ENCODE data around the gene MARVELD2. TPM values are rescaled to one million over a fixed set of nuclear protein-coding genes. Genes with fewer than 3 reads are reported as not detected.

Gene MARVELD2
- total and polyA plus RNA-seq, 5 donors from 2014 or later, result 0.07 to 1.4 (median 0.86) TPM

- Mint-ChIP-seq H3K4me3 (no peak overlapping the region), H3K9me3 (no peaks in the 10 kb centered on the region), H3K27me3 (no peaks in the 10 kb centered on the region), H3K27ac (no peak overlapping the region), H3K36me3 (peaks cover 15% of the 10 kb centered on the region), H3K4me1 (peaks cover 6 to 25% (median 16%) of the 10 kb centered on the region in 4 donors)
- Histone ChIP-seq H3K4me3 (ENCODE audit: low read depth, low read length) (no peak overlapping the region), H3K27me3 (ENCODE audit: control insufficient read depth, insufficient read depth, low read length) (no peaks in the 10 kb centered on the region), H3K27ac (ENCODE audit: insufficient read depth, low read length, poor library complexity, severe bottlenecking) (no peak overlapping the region), H3K36me3 (ENCODE audit: control insufficient read depth, insufficient read depth, low read length) (peaks cover 17% of the 10 kb centered on the region), H3K4me1 (ENCODE audit: control insufficient read depth, insufficient read depth, low read length, poor library complexity, severe bottlenecking) (peaks cover 18% of the 10 kb centered on the region), H3K9me3 (ENCODE audit: control insufficient read depth in 2 of 2, low read length in 2 of 2) (no peaks in the 10 kb centered on the region)
- no peak for ATAC-seq (ENCODE audit: low read depth in 2 of 2)
- DNase-seq, result no peak
Measured at GRCh38 chr5:69374911-69375446, 39.9 kb upstream of the MARVELD2 start.

GRCh38 chr5:69378376-69378775, 36.5 kb upstream of the MARVELD2 start:
- H3K4me3 Mint-ChIP-seq, result no peak overlapping the region
- ATAC-seq (ENCODE audit: low read depth in 2 of 2) (no peak), DNase-seq (no peak)
- H3K4me3 ChIP-seq (ENCODE audit: low read depth, low read length), result no peak overlapping the region
- no peaks in the 10 kb centered on the region for H3K9me3 Mint-ChIP-seq
- H3K4me1 ChIP-seq (ENCODE audit: control insufficient read depth, insufficient read depth, low read length, poor library complexity, severe bottlenecking), result no peaks in the 10 kb centered on the region
- no peaks in the 10 kb centered on the region for H3K27me3 ChIP-seq (ENCODE audit: control insufficient read depth, insufficient read depth, low read length)
- H3K4me1 Mint-ChIP-seq, result peaks cover 0 to 9% (median 3%) of the 10 kb centered on the region in 4 donors
- no peak overlapping the region for H3K27ac Mint-ChIP-seq
- H3K27me3 Mint-ChIP-seq, result no peaks in the 10 kb centered on the region
- no peaks in the 10 kb centered on the region for H3K9me3 ChIP-seq (ENCODE audit: control insufficient read depth in 2 of 2, low read length in 2 of 2)
- no peak overlapping the region for H3K27ac ChIP-seq (ENCODE audit: insufficient read depth, low read length, poor library complexity, severe bottlenecking)
- H3K36me3 Mint-ChIP-seq, result peaks cover 22% of the 10 kb centered on the region
- H3K36me3 ChIP-seq (ENCODE audit: control insufficient read depth, insufficient read depth, low read length), result peaks cover 31% of the 10 kb centered on the region

- Histone ChIP-seq H3K27ac (ENCODE audit: insufficient read depth, low read length, poor library complexity, severe bottlenecking) (no peak overlapping the region), H3K4me1 (ENCODE audit: control insufficient read depth, insufficient read depth, low read length, poor library complexity, severe bottlenecking) (no peaks in the 10 kb centered on the region), H3K9me3 (ENCODE audit: control insufficient read depth in 2 of 2, low read length in 2 of 2) (no peaks in the 10 kb centered on the region), H3K27me3 (ENCODE audit: control insufficient read depth, insufficient read depth, low read length) (no peaks in the 10 kb centered on the region), H3K36me3 (ENCODE audit: control insufficient read depth, insufficient read depth, low read length) (peaks cover 42% of the 10 kb centered on the region), H3K4me3 (ENCODE audit: low read depth, low read length) (no peak overlapping the region)
- ATAC-seq (ENCODE audit: low read depth in 2 of 2) (no peak), DNase-seq (no peak)
- H3K4me3 Mint-ChIP-seq, result no peak overlapping the region
- peaks cover 0 to 3% (median 0%) of the 10 kb centered on the region in 4 donors for H3K4me1 Mint-ChIP-seq
- no peaks in the 10 kb centered on the region for H3K27me3 Mint-ChIP-seq
- H3K9me3 Mint-ChIP-seq, result peaks cover 0 to 3% (median 0%) of the 10 kb centered on the region in 7 donors
- peak overlapping the region in 1 of 3 donors; percentile 77 for H3K27ac Mint-ChIP-seq
- H3K36me3 Mint-ChIP-seq, result peaks cover 32% of the 10 kb centered on the region
Measured at GRCh38 chr5:69404659-69405330, 10.1 kb upstream of the MARVELD2 start.

GRCh38 chr5:69415584-69415958, 655 bp downstream of the MARVELD2 start:
- DNase-seq (no peak), ATAC-seq (ENCODE audit: low read depth in 2 of 2) (no peak)
- Histone ChIP-seq H3K4me3 (ENCODE audit: low read depth, low read length) (peak overlapping the region; percentile 13), H3K27me3 (ENCODE audit: control insufficient read depth, insufficient read depth, low read length) (no peaks in the 10 kb centered on the region), H3K27ac (ENCODE audit: insufficient read depth, low read length, poor library complexity, severe bottlenecking) (no peak overlapping the region), H3K9me3 (ENCODE audit: control insufficient read depth in 2 of 2, low read length in 2 of 2) (no peaks in the 10 kb centered on the region), H3K4me1 (ENCODE audit: control insufficient read depth, insufficient read depth, low read length, poor library complexity, severe bottlenecking) (peaks cover 5% of the 10 kb centered on the region), H3K36me3 (ENCODE audit: control insufficient read depth, insufficient read depth, low read length) (peaks cover 4% of the 10 kb centered on the region)
- no peaks in the 10 kb centered on the region for H3K27me3 Mint-ChIP-seq
- H3K36me3 Mint-ChIP-seq, result peaks cover 5% of the 10 kb centered on the region
- peak overlapping the region in 3 of 4 donors; percentile 65 to 87 (median 74) for H3K4me3 Mint-ChIP-seq
- H3K9me3 Mint-ChIP-seq, result no peaks in the 10 kb centered on the region
- peak overlapping the region in 2 of 3 donors; percentile 20 to 72 for H3K27ac Mint-ChIP-seq
- peaks cover 0 to 16% (median 7%) of the 10 kb centered on the region in 4 donors for H3K4me1 Mint-ChIP-seq

GRCh38 chr5:69416180-69416579, 1.3 kb downstream of the MARVELD2 start:
- H3K27ac ChIP-seq (ENCODE audit: insufficient read depth, low read length, poor library complexity, severe bottlenecking), result no peak overlapping the region
- H3K27ac Mint-ChIP-seq, result peak overlapping the region in 2 of 3 donors; percentile 66 to 72
- H3K27me3 ChIP-seq (ENCODE audit: control insufficient read depth, insufficient read depth, low read length), result no peaks in the 10 kb centered on the region
- peaks cover 4% of the 10 kb centered on the region for H3K36me3 ChIP-seq (ENCODE audit: control insufficient read depth, insufficient read depth, low read length)
- H3K4me1 ChIP-seq (ENCODE audit: control insufficient read depth, insufficient read depth, low read length, poor library complexity, severe bottlenecking), result peaks cover 5% of the 10 kb centered on the region
- H3K9me3 ChIP-seq (ENCODE audit: control insufficient read depth in 2 of 2, low read length in 2 of 2), result no peaks in the 10 kb centered on the region
- no peaks in the 10 kb centered on the region for H3K27me3 Mint-ChIP-seq
- peaks cover 0 to 16% (median 7%) of the 10 kb centered on the region in 4 donors for H3K4me1 Mint-ChIP-seq
- peaks cover 5% of the 10 kb centered on the region for H3K36me3 Mint-ChIP-seq
- no peaks in the 10 kb centered on the region for H3K9me3 Mint-ChIP-seq
- H3K4me3 Mint-ChIP-seq, result peak overlapping the region; percentile 66 to 87 (median 76)
- DNase-seq (no peak), ATAC-seq (ENCODE audit: low read depth in 2 of 2) (no peak)
- no peak overlapping the region for H3K4me3 ChIP-seq (ENCODE audit: low read depth, low read length)

GRCh38 chr5:69416699-69417098, 1.8 kb downstream of the MARVELD2 start:
- no peak for DNase-seq
- Histone ChIP-seq H3K27me3 (ENCODE audit: control insufficient read depth, insufficient read depth, low read length) (no peaks in the 10 kb centered on the region), H3K4me1 (ENCODE audit: control insufficient read depth, insufficient read depth, low read length, poor library complexity, severe bottlenecking) (peaks cover 5% of the 10 kb centered on the region), H3K36me3 (ENCODE audit: control insufficient read depth, insufficient read depth, low read length) (peaks cover 4% of the 10 kb centered on the region), H3K9me3 (ENCODE audit: control insufficient read depth in 2 of 2, low read length in 2 of 2) (no peaks in the 10 kb centered on the region), H3K4me3 (ENCODE audit: low read depth, low read length) (no peak overlapping the region), H3K27ac (ENCODE audit: insufficient read depth, low read length, poor library complexity, severe bottlenecking) (no peak overlapping the region)
- Mint-ChIP-seq H3K4me3 (peak overlapping the region; percentile 55 to 85 (median 72)), H3K4me1 (peaks cover 0 to 16% (median 7%) of the 10 kb centered on the region in 4 donors), H3K36me3 (peaks cover under 1% of the 10 kb centered on the region), H3K9me3 (no peaks in the 10 kb centered on the region), H3K27ac (no peak overlapping the region), H3K27me3 (no peaks in the 10 kb centered on the region)
- ATAC-seq (ENCODE audit: low read depth in 2 of 2), result no peak

- Histone ChIP-seq H3K27ac (ENCODE audit: insufficient read depth, low read length, poor library complexity, severe bottlenecking) (no peak overlapping the region), H3K36me3 (ENCODE audit: control insufficient read depth, insufficient read depth, low read length) (peaks cover 4% of the 10 kb centered on the region), H3K27me3 (ENCODE audit: control insufficient read depth, insufficient read depth, low read length) (no peaks in the 10 kb centered on the region), H3K4me3 (ENCODE audit: low read depth, low read length) (no peak overlapping the region), H3K9me3 (ENCODE audit: control insufficient read depth in 2 of 2, low read length in 2 of 2) (no peaks in the 10 kb centered on the region), H3K4me1 (ENCODE audit: control insufficient read depth, insufficient read depth, low read length, poor library complexity, severe bottlenecking) (peaks cover 5% of the 10 kb centered on the region)
- H3K27me3 Mint-ChIP-seq, result no peaks in the 10 kb centered on the region
- peaks cover 0 to 16% (median 7%) of the 10 kb centered on the region in 4 donors for H3K4me1 Mint-ChIP-seq
- H3K4me3 Mint-ChIP-seq, result peak overlapping the region in 1 of 4 donors; percentile 33
- H3K9me3 Mint-ChIP-seq, result peaks cover 0 to 4% (median 0%) of the 10 kb centered on the region in 7 donors
- no peaks in the 10 kb centered on the region for H3K36me3 Mint-ChIP-seq
- no peak overlapping the region for H3K27ac Mint-ChIP-seq
- ATAC-seq (ENCODE audit: low read depth in 2 of 2) (no peak), DNase-seq (no peak)
Measured at GRCh38 chr5:69418554-69418953, 3.6 kb downstream of the MARVELD2 start.

Measured in CD4-positive, CD25-positive, alpha-beta regulatory T cell (primary cell).